ENCODE data around the gene AFF3.
"Not testable (repeated sequence)": the region's sequence is repeated elsewhere in the genome, so short reads cannot be mapped to it uniquely, and the experiment has no call there.

The AFF3 gene

GRCh38 chr2:100104265-100104664 is 38.1 kb downstream of the AFF3 start:
- H3K4me3 Mint-ChIP-seq, H3K9me3 Mint-ChIP-seq, H3K27me3 Mint-ChIP-seq, H3K36me3 Mint-ChIP-seq, H3K27ac Mint-ChIP-seq: not testable (repeated sequence)
- H3K4me1 Mint-ChIP-seq: peaks cover 17% of the 10 kb centered on the region

GRCh38 chr2:100103527-100104252 is 38.7 kb downstream of the AFF3 start:
- not testable (repeated sequence) for H3K27ac Mint-ChIP-seq

GRCh38 chr2:100102466-100103180 is 39.8 kb downstream of the AFF3 start:
- H3K9me3 Mint-ChIP-seq, H3K36me3 Mint-ChIP-seq, H3K27me3 Mint-ChIP-seq, H3K27ac Mint-ChIP-seq: not testable (repeated sequence)
- Mint-ChIP-seq H3K4me1 (peaks cover 17% of the 10 kb centered on the region), H3K4me3 (peak overlapping the region; percentile 76)

More at GRCh38 chr2:100103527-100104252, 38.7 kb downstream of the AFF3 start:
- H3K9me3 Mint-ChIP-seq, H3K36me3 Mint-ChIP-seq, H3K27me3 Mint-ChIP-seq: not testable (repeated sequence)
- Mint-ChIP-seq H3K4me1 (peaks cover 17% of the 10 kb centered on the region), H3K4me3 (peak overlapping the region; percentile 15)

- not testable (repeated sequence) for H3K27ac Mint-ChIP-seq, H3K36me3 Mint-ChIP-seq, H3K9me3 Mint-ChIP-seq, H3K4me1 Mint-ChIP-seq, H3K4me3 Mint-ChIP-seq, H3K27me3 Mint-ChIP-seq
Observed at GRCh38 chr2:100098855-100099254, 43.5 kb downstream of the AFF3 start.

- H3K9me3 Mint-ChIP-seq, H3K4me1 Mint-ChIP-seq, H3K27me3 Mint-ChIP-seq, H3K4me3 Mint-ChIP-seq, H3K27ac Mint-ChIP-seq, H3K36me3 Mint-ChIP-seq: not testable (repeated sequence)
Observed at GRCh38 chr2:100097611-100098294, 44.6 kb downstream of the AFF3 start.

GRCh38 chr2:100095845-100096244 is 46.5 kb downstream of the AFF3 start:
- not testable (repeated sequence) for H3K9me3 Mint-ChIP-seq, H3K4me3 Mint-ChIP-seq, H3K27me3 Mint-ChIP-seq, H3K4me1 Mint-ChIP-seq, H3K27ac Mint-ChIP-seq, H3K36me3 Mint-ChIP-seq

GRCh38 chr2:100091807-100092206 is 50.6 kb downstream of the AFF3 start:
- not testable (repeated sequence) for H3K36me3 Mint-ChIP-seq

GRCh38 chr2:100085744-100086143 is 56.6 kb downstream of the AFF3 start:
- H3K27ac Mint-ChIP-seq, H3K4me3 Mint-ChIP-seq, H3K36me3 Mint-ChIP-seq, H3K9me3 Mint-ChIP-seq, H3K27me3 Mint-ChIP-seq, H3K4me1 Mint-ChIP-seq: not testable (repeated sequence)

More at GRCh38 chr2:100091807-100092206, 50.6 kb downstream of the AFF3 start:
- not testable (repeated sequence) for H3K4me1 Mint-ChIP-seq, H3K27me3 Mint-ChIP-seq, H3K4me3 Mint-ChIP-seq, H3K27ac Mint-ChIP-seq, H3K9me3 Mint-ChIP-seq

- H3K9me3 Mint-ChIP-seq, H3K27me3 Mint-ChIP-seq, H3K4me1 Mint-ChIP-seq, H3K4me3 Mint-ChIP-seq, H3K27ac Mint-ChIP-seq, H3K36me3 Mint-ChIP-seq: not testable (repeated sequence)
Observed at GRCh38 chr2:100083421-100084216, 58.8 kb downstream of the AFF3 start.

- H3K27ac Mint-ChIP-seq, H3K36me3 Mint-ChIP-seq, H3K27me3 Mint-ChIP-seq, H3K4me1 Mint-ChIP-seq, H3K4me3 Mint-ChIP-seq, H3K9me3 Mint-ChIP-seq: not testable (repeated sequence)
Observed at GRCh38 chr2:100082302-100082978, 60.0 kb downstream of the AFF3 start.

GRCh38 chr2:100077935-100078334 is 64.5 kb downstream of the AFF3 start:
- Mint-ChIP-seq H3K36me3 (peaks cover 2% of the 10 kb centered on the region), H3K9me3 (no peaks in the 10 kb centered on the region), H3K4me3 (no peak overlapping the region), H3K27me3 (no peaks in the 10 kb centered on the region), H3K27ac (no peak overlapping the region), H3K4me1 (no peaks in the 10 kb centered on the region)

GRCh38 chr2:100077456-100077855 is 64.9 kb downstream of the AFF3 start:
- Mint-ChIP-seq H3K27me3 (no peaks in the 10 kb centered on the region), H3K36me3 (peaks cover 2% of the 10 kb centered on the region), H3K4me1 (no peaks in the 10 kb centered on the region), H3K27ac (no peak overlapping the region), H3K4me3 (no peak overlapping the region), H3K9me3 (no peaks in the 10 kb centered on the region)

GRCh38 chr2:100075532-100075931 is 66.9 kb downstream of the AFF3 start:
- Mint-ChIP-seq H3K4me1 (peaks cover 6% of the 10 kb centered on the region), H3K9me3 (no peaks in the 10 kb centered on the region), H3K27me3 (no peaks in the 10 kb centered on the region), H3K36me3 (peaks cover 2% of the 10 kb centered on the region), H3K4me3 (no peak overlapping the region), H3K27ac (no peak overlapping the region)

GRCh38 chr2:100073110-100073509 is 69.3 kb downstream of the AFF3 start:
- Mint-ChIP-seq H3K36me3 (peaks cover 2% of the 10 kb centered on the region), H3K4me1 (peaks cover 13% of the 10 kb centered on the region), H3K27ac (no peak overlapping the region), H3K27me3 (no peaks in the 10 kb centered on the region), H3K9me3 (no peaks in the 10 kb centered on the region), H3K4me3 (no peak overlapping the region)

- Mint-ChIP-seq H3K27ac (no peak overlapping the region), H3K36me3 (peaks cover 2% of the 10 kb centered on the region)
Observed at GRCh38 chr2:100072503-100072902, 69.9 kb downstream of the AFF3 start.

More at GRCh38 chr2:100072503-100072902, 69.9 kb downstream of the AFF3 start:
- Mint-ChIP-seq H3K4me3 (no peak overlapping the region), H3K4me1 (peaks cover 19% of the 10 kb centered on the region), H3K27me3 (no peaks in the 10 kb centered on the region), H3K9me3 (no peaks in the 10 kb centered on the region)

Data from activated naive CD4-positive, alpha-beta T cell treated with anti-CD3 and anti-CD28 coated beads, Interleukin-2, amount 50 U/mL, for 24 hours (primary cell).